ENCODE results near the gene CYBA.

DNA sequence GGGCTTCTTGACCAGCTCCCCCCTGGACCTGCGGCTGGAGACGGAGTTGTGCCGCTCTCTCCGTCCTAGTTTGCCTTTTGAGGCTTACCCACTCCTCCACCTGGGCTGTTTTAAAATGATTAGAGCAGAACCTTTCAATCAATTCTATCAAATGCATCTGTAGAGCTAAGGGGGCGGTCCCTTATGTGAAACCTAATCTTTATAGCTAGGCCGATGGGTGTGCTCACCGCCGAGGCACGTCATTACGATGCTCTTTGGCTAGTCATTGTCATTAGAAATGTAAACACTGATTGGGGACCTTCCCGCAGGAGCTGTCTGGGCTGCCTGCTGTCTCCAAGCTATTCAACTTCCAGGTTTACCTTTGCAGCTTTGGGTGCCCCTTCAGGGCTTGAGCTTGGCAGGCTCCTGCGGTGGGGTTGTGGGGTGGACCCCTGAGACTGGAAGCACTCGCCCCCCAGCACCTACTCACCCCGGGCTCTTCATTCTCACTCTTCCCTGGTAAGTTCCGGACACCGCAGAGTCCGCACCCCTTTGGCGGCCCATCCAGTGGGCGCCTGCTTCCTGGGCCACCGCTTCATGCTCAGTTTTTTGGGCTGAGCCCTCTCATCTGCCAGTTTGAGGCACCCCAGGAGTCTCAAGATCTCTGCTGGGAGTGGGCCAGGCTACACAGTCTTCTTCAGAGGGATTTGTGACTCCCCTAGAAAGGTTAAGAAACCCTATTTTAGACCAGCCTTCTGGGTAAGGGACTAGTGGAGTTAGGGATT is 33.4 kb downstream of the CYBA start:
- no peak for TF ChIP-seq EZH2 (IDR thresholded peaks at IDR 0.05; ENCODE audit: low read length)
- TF ChIP-seq, protein P1, sequence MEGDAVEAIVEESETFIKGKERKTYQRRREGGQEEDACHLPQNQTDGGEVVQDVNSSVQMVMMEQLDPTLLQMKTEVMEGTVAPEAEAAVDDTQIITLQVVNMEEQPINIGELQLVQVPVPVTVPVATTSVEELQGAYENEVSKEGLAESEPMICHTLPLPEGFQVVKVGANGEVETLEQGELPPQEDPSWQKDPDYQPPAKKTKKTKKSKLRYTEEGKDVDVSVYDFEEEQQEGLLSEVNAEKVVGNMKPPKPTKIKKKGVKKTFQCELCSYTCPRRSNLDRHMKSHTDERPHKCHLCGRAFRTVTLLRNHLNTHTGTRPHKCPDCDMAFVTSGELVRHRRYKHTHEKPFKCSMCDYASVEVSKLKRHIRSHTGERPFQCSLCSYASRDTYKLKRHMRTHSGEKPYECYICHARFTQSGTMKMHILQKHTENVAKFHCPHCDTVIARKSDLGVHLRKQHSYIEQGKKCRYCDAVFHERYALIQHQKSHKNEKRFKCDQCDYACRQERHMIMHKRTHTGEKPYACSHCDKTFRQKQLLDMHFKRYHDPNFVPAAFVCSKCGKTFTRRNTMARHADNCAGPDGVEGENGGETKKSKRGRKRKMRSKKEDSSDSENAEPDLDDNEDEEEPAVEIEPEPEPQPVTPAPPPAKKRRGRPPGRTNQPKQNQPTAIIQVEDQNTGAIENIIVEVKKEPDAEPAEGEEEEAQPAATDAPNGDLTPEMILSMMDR (optimal IDR thresholded peaks at IDR 0.05 in 1 of 3, IDR thresholded peaks at IDR 0.05 in 1 of 3, conservative IDR thresholded peaks at IDR 0.05 in 1 of 3; ENCODE audit: extremely low read depth in 1 of 3, insufficient read depth in 2 of 3, low read length in 3 of 3), result no peak
